HepG2 (cell line): ENCODE measurements around the gene HMCN2. TPM values are rescaled to one million over a fixed set of nuclear protein-coding genes. Genes with fewer than 3 reads are reported as not detected.

Experiments used
- ATAD3A ChIP-seq: sonication (generic); formaldehyde crosslinking; IDR thresholded peaks from 2 replicates; pipeline ENCODE4 v1.4.0; 2020; ENCODE audit warnings: missing genetic modification reagents
- CTCF ChIP-seq: sonication (generic); formaldehyde crosslinking; IDR thresholded peaks from 2 replicates; pipeline ENCODE4 v1.5.0; 2020; ENCODE audit warnings: mild to moderate bottlenecking, missing genetic modification reagents, moderate library complexity
- GABPB1 ChIP-seq: IDR thresholded peaks from 2 replicates; pipeline ENCODE4 v1.6.1; 2016; ENCODE audit warnings: mild to moderate bottlenecking, missing genetic modification reagents, moderate library complexity, missing compliant biosample characterization
- GLMP ChIP-seq: sonication (generic); formaldehyde crosslinking; IDR thresholded peaks from 2 replicates; pipeline ENCODE4 v1.9.0; 2021; ENCODE audit warnings: missing genetic modification reagents, mild to moderate bottlenecking, borderline replicate concordance
- ZNF530 ChIP-seq: sonication (generic); formaldehyde crosslinking; IDR thresholded peaks from 2 replicates; pipeline ENCODE4 v1.5.0; 2020; ENCODE audit warnings: low read depth, mild to moderate bottlenecking, missing genetic modification reagents
- ZNF567 ChIP-seq: sonication (generic); formaldehyde crosslinking; IDR thresholded peaks from 2 replicates; pipeline ENCODE4 v1.8.1; 2023; ENCODE audit warnings: mild to moderate bottlenecking, missing genetic modification reagents, borderline replicate concordance
- ZSCAN5A ChIP-seq: sonication (generic); formaldehyde crosslinking; IDR thresholded peaks from 2 replicates; pipeline ENCODE4 v1.8.0; 2022; ENCODE audit warnings: mild to moderate bottlenecking, missing genetic modification reagents, borderline replicate concordance
- polyA plus RNA-seq, 8 experiments: library from polyadenylated mRNA; depleted of rRNA in 3 of 8; stranded (reverse) in 7 of 8; unstranded in 1 of 8; fragments of >200 nt; fragmentation: Illumina TruSeq in 4 of 8; extraction: Trizol in 4 of 8; gene quantifications; 2 replicates each; pipeline versions ENCODE4 v1.2.1 to v1.2.3, GENCODE V29; 2011 to 2016; ENCODE audit warnings: low read depth in 4 of 8, missing spikeins in 1 of 8, mixed read lengths in 1 of 8; ENCODE audit not compliant: insufficient read depth in 1 of 8
- total RNA-seq, 5 experiments: library from RNA; depleted of rRNA; stranded (reverse); fragments of >200 nt; fragmentation: Illumina TruSeq; extraction: Trizol; gene quantifications; 2 replicates each; pipeline ENCODE4 v1.2.3, GENCODE V29; 2016; ENCODE audit warnings: low read depth in 1 of 5
- TF ChIP-seq, protein P1 (sequence below): sonication (generic); formaldehyde crosslinking; IDR thresholded peaks from 2 replicates; pipeline ENCODE4 v1.5.1; 2020; ENCODE audit warnings: mild to moderate bottlenecking, missing genetic modification reagents, moderate library complexity
- TF ChIP-seq, protein P2 (sequence below): sonication (generic); formaldehyde crosslinking; IDR thresholded peaks from 2 replicates; pipeline ENCODE4; 2020; ENCODE audit warnings: missing genetic modification reagents, mild to moderate bottlenecking, borderline replicate concordance

HMCN2 gene
- total and polyA plus RNA-seq, 2 of the 13 experiments (the other 11 are each of a cell fraction or from before 2014, with no cell fraction given), result 0.09 TPM; not detected in 1

- TF ChIP-seq, protein P1, sequence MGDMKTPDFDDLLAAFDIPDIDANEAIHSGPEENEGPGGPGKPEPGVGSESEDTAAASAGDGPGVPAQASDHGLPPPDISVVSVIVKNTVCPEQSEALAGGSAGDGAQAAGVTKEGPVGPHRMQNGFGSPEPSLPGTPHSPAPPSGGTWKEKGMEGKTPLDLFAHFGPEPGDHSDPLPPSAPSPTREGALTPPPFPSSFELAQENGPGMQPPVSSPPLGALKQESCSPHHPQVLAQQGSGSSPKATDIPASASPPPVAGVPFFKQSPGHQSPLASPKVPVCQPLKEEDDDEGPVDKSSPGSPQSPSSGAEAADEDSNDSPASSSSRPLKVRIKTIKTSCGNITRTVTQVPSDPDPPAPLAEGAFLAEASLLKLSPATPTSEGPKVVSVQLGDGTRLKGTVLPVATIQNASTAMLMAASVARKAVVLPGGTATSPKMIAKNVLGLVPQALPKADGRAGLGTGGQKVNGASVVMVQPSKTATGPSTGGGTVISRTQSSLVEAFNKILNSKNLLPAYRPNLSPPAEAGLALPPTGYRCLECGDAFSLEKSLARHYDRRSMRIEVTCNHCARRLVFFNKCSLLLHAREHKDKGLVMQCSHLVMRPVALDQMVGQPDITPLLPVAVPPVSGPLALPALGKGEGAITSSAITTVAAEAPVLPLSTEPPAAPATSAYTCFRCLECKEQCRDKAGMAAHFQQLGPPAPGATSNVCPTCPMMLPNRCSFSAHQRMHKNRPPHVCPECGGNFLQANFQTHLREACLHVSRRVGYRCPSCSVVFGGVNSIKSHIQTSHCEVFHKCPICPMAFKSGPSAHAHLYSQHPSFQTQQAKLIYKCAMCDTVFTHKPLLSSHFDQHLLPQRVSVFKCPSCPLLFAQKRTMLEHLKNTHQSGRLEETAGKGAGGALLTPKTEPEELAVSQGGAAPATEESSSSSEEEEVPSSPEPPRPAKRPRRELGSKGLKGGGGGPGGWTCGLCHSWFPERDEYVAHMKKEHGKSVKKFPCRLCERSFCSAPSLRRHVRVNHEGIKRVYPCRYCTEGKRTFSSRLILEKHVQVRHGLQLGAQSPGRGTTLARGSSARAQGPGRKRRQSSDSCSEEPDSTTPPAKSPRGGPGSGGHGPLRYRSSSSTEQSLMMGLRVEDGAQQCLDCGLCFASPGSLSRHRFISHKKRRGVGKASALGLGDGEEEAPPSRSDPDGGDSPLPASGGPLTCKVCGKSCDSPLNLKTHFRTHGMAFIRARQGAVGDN (CRISPR knock-in tag), result peak; percentile 31; the same call in 1 of the 2 replicates
- no peak for TF ChIP-seq ZNF567
- no peak for TF ChIP-seq ATAD3A (CRISPR knock-in tag)
- TF ChIP-seq CTCF, result peak; percentile 72
- no peak for TF ChIP-seq ZNF530
- TF ChIP-seq GLMP (CRISPR knock-in tag), result no peak
- TF ChIP-seq, protein P2, sequence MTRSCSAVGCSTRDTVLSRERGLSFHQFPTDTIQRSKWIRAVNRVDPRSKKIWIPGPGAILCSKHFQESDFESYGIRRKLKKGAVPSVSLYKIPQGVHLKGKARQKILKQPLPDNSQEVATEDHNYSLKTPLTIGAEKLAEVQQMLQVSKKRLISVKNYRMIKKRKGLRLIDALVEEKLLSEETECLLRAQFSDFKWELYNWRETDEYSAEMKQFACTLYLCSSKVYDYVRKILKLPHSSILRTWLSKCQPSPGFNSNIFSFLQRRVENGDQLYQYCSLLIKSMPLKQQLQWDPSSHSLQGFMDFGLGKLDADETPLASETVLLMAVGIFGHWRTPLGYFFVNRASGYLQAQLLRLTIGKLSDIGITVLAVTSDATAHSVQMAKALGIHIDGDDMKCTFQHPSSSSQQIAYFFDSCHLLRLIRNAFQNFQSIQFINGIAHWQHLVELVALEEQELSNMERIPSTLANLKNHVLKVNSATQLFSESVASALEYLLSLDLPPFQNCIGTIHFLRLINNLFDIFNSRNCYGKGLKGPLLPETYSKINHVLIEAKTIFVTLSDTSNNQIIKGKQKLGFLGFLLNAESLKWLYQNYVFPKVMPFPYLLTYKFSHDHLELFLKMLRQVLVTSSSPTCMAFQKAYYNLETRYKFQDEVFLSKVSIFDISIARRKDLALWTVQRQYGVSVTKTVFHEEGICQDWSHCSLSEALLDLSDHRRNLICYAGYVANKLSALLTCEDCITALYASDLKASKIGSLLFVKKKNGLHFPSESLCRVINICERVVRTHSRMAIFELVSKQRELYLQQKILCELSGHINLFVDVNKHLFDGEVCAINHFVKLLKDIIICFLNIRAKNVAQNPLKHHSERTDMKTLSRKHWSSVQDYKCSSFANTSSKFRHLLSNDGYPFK (CRISPR knock-in tag), result no peak
- TF ChIP-seq GABPB1 (CRISPR knock-in tag), result no peak
- TF ChIP-seq ZSCAN5A, result no peak
These were observed 215.1 kb downstream of the HMCN2 start (continued) for GRCh38 chr9:130480673-130481072.
